GM12878 (cell line): ENCODE results near the gene EFNA2. TPM values are rescaled to one million over a fixed set of nuclear protein-coding genes. Genes with fewer than 3 reads are reported as not detected.

ENCODE experiments used
- ATAC-seq: fragments of 200-7000 bp; cut with Tn5 transposase; 3 replicates; pipeline ENCODE4 v1.9.1; 2020; ENCODE audit warnings: mild to moderate bottlenecking, moderate library complexity
- BruUV-seq: library from RNA; stranded (reverse); fragments of 400-500 nt; replicated peaks from 2 replicates; lab custom pipeline; 2021; lab: Mats Ljungman, UMichigan
- CTCF ChIA-PET: fragments of 300-600 bp; sonication (Branson Sonifier 250); formaldehyde crosslinking; extraction: SDS; loops from one replicate; lab custom pipeline; 2021; ENCODE audit warnings: inconsistent platforms; lab: Yijun Ruan, JAX
- POLR2A ChIA-PET: fragments of 350-600 bp; formaldehyde crosslinking; extraction: SDS; loops from one replicate; lab custom pipeline; 2021; ENCODE audit warnings: inconsistent platforms; lab: Charles Lee
- RAD21 ChIA-PET: fragments of 300-600 bp; sonication (Branson Sonifier 250); formaldehyde crosslinking; loops from one replicate; lab custom pipeline; 2023; ENCODE audit warnings: antibody characterized with exemption; ENCODE audit not compliant: unreplicated experiment; lab: Charles Lee
- SMC1A ChIA-PET: fragments of 300-600 bp; sonication (Branson Sonifier 250); formaldehyde crosslinking; loops from one replicate; lab custom pipeline; 2023; ENCODE audit not compliant: unreplicated experiment, uncharacterized antibody; lab: Charles Lee
- DNase-seq: peaks from one replicate; pipeline ENCODE4 v3.0.0-alpha.2; 2011; ENCODE audit warnings: low read depth, low spot score
- FAIRE-seq: peaks from 3 replicates; lab custom pipeline; 2011; peaks lifted over from hg19 to GRCh38; lab: Jason Lieb, UNC
- H2AFZ ChIP-seq: 2 replicates; pipeline ENCODE4 v1.6.0; 2011; ENCODE audit warnings: low read depth, low read length, control low read depth; ENCODE audit not compliant: control insufficient read depth
- H3K27ac ChIP-seq: 2 replicates; pipeline ENCODE4 v1.5.1; 2011; ENCODE audit warnings: control low read depth; ENCODE audit not compliant: control insufficient read depth, insufficient read depth
- H3K27me3 ChIP-seq, 2 experiments: replicated peaks in 1 of 2; 2 replicates each; pipeline versions ENCODE4 v1.6.0 to v1.6.1; 2011; ENCODE audit warnings: low read length in 1 of 2; ENCODE audit not compliant: control insufficient read depth in 2 of 2, insufficient read depth in 2 of 2
- H3K36me3 ChIP-seq, 2 experiments: 2 replicates each; pipeline ENCODE4 v1.5.1; 2011; ENCODE audit warnings: low read length in 1 of 2; ENCODE audit not compliant: control insufficient read depth in 2 of 2, insufficient read depth in 2 of 2
- H3K4me1 ChIP-seq: 2 replicates; pipeline ENCODE4 v1.6.1; 2011; ENCODE audit warnings: mild to moderate bottlenecking, low read length, moderate library complexity, mixed read lengths; ENCODE audit not compliant: control insufficient read depth, insufficient read depth
- H3K4me2 ChIP-seq: 2 replicates; pipeline ENCODE4 v1.6.0; 2011; ENCODE audit warnings: control low read depth; ENCODE audit not compliant: control insufficient read depth, insufficient read depth
- H3K4me3 ChIP-seq: fragments of 200-600 bp; sonication (generic); 2 replicates; pipeline ENCODE4 v1.5.1; 2016
- H3K79me2 ChIP-seq: 2 replicates; pipeline ENCODE4 v1.6.0; 2011; ENCODE audit warnings: low read length; ENCODE audit not compliant: control insufficient read depth, insufficient read depth
- H3K9ac ChIP-seq: 2 replicates; pipeline ENCODE4 v1.8.0; 2011; ENCODE audit warnings: low read length, control low read depth, mixed read lengths; ENCODE audit not compliant: control insufficient read depth, insufficient read depth
- H3K9me3 ChIP-seq: replicated peaks from 3 replicates; pipeline ENCODE4 v1.5.1; 2011; ENCODE audit warnings: mild to moderate bottlenecking, low read length; ENCODE audit not compliant: control insufficient read depth, insufficient read depth
- H4K20me1 ChIP-seq: 2 replicates; pipeline ENCODE4 v1.6.0; 2011; ENCODE audit not compliant: control insufficient read depth, insufficient read depth
- ASH2L ChIP-seq: fragments of 300-600, 200-600 bp; sonication (generic); IDR thresholded peaks from 2 replicates; pipeline ENCODE4 v1.6.1; 2017; ENCODE audit warnings: low read depth, mild to moderate bottlenecking, borderline replicate concordance
- BCLAF1 ChIP-seq: fragments of 450-650 bp; IDR thresholded peaks from 2 replicates; pipeline ENCODE4 v1.6.1; 2017; ENCODE audit warnings: antibody characterized with exemption, mild to moderate bottlenecking, moderate library complexity
- CHD1 ChIP-seq: IDR thresholded peaks from 2 replicates; pipeline ENCODE4 v1.6.1; 2012; ENCODE audit warnings: low read depth, low read length, improper control_type of control experiment
- ETV6 ChIP-seq, 2 experiments: fragments of 450-650 bp in 1 of 2; IDR thresholded peaks in 1 of 2; conservative IDR thresholded peaks in 1 of 2; 2 replicates each; pipeline ENCODE4 v1.6.1; 2014; ENCODE audit warnings: antibody characterized with exemption in 1 of 2, borderline replicate concordance in 1 of 2, low read depth in 1 of 2, mild to moderate bottlenecking in 1 of 2, moderate library complexity in 1 of 2
- GABPA ChIP-seq: IDR thresholded peaks from 2 replicates; pipeline ENCODE4 v1.6.1; 2014; ENCODE audit warnings: antibody characterized with exemption, low read depth, mild to moderate bottlenecking, inconsistent platforms
- GATAD2B ChIP-seq: fragments of 450-650 bp; conservative IDR thresholded peaks from 2 replicates; pipeline ENCODE4 v1.6.1; 2017; ENCODE audit warnings: low read depth, mild to moderate bottlenecking, moderate library complexity
- IRF5 ChIP-seq: fragments of 450-650 bp; IDR thresholded peaks from 2 replicates; pipeline ENCODE4 v1.6.1; 2017; ENCODE audit warnings: borderline replicate concordance
- KAT2A ChIP-seq: conservative IDR thresholded peaks from 2 replicates; pipeline ENCODE4 v1.6.1; 2011; ENCODE audit warnings: low read depth, low read length; ENCODE audit not compliant: control insufficient read depth
- NRF1 ChIP-seq: conservative IDR thresholded peaks from 2 replicates; pipeline ENCODE4 v1.6.1; 2011; ENCODE audit warnings: mild to moderate bottlenecking, low read depth, low read length, improper control_type of control experiment
- POU2F2 ChIP-seq: IDR thresholded peaks from 3 replicates; pipeline ENCODE4 v1.6.1; 2011; ENCODE audit warnings: low read depth, mild to moderate bottlenecking, low read length, borderline replicate concordance
- SUZ12 ChIP-seq: fragments of 200-600 bp; sonication (generic); IDR thresholded peaks from one replicate; pipeline ENCODE4 v1.6.1; 2018; ENCODE audit warnings: antibody characterized with exemption, mild to moderate bottlenecking; ENCODE audit not compliant: unreplicated experiment
- ZNF217 ChIP-seq: fragments of 450-650 bp; IDR thresholded peaks from 2 replicates; pipeline ENCODE4 v1.6.1; 2017; ENCODE audit warnings: antibody characterized with exemption, mild to moderate bottlenecking
- ZZZ3 ChIP-seq: IDR thresholded peaks from 2 replicates; pipeline ENCODE4 v1.6.1; 2011; ENCODE audit warnings: low read depth; ENCODE audit not compliant: control insufficient read depth, insufficient read length
- WGBS: methylation state at CpG from one replicate; pipeline ENCODE4 v1.1.6; 2016; ENCODE audit warnings: low lambda C conversion rate; ENCODE audit not compliant: insufficient replicate concordance, insufficient coverage; ENCODE audit errors: missing lambda C conversion rate; 5-methylcytosine and 5-hydroxymethylcytosine counted together
- in situ Hi-C: fragments of 300-500 bp; cut with MboI; formaldehyde crosslinking; loops from 9 replicates; pipeline ENCODE4 v1.14.3; 2018; ENCODE audit warnings: mixed read lengths
- intact Hi-C: fragments of 100-400 bp; cut with micrococcal nuclease; formaldehyde crosslinking; loops from one replicate; pipeline ENCODE4 v1.14.2; 2022; ENCODE audit not compliant: unreplicated experiment
- polyA plus RNA-seq, 11 experiments: library from polyadenylated mRNA; depleted of rRNA in 4 of 11; unstranded in 6 of 11; stranded (reverse) in 5 of 11; fragments of >200 nt; fragmentation: Nextera tagmentation in 4 of 11; fragmentation: Illumina TruSeq in 1 of 11; extraction: Ambion mirVana in 4 of 11; extraction: Trizol in 1 of 11; gene quantifications; 1 replicate in 1 of 11; 2 replicates in 10 of 11; pipeline versions ENCODE4 v1.2.1 to v1.2.3, GENCODE V29; 2011 to 2016; ENCODE audit warnings: inconsistent platforms in 2 of 11, missing spikeins in 2 of 11, low read depth in 1 of 11
- total RNA-seq, 4 experiments: library from RNA; depleted of rRNA in 3 of 4; stranded (reverse); fragments of >200 nt in 3 of 4; fragmentation: Illumina TruSeq in 1 of 4; extraction: Trizol in 1 of 4; gene quantifications; 2 replicates each; pipeline versions ENCODE4 v1.2.1 to v1.2.3, GENCODE V29; 2013 to 2021

EFNA2 gene
- total and polyA plus RNA-seq, 10 of the 15 experiments (the other 5 are each of a cell fraction or from before 2014, with no cell fraction given): not detected

GRCh38 chr19:1298235-1298634 lies 12.6 kb downstream of the EFNA2 start:
- ATAC-seq (no peak), FAIRE-seq (no peak), DNase-seq (no peak)
- H3K4me1 ChIP-seq: no peaks in the 10 kb centered on the region
- 59% methylated on average over 8 of the region's 8 CpGs for WGBS
- H3K27ac ChIP-seq: no peak overlapping the region
- ChIA-PET SMC1A (no interaction called here), CTCF (no interaction called here), RAD21 (no interaction called here), POLR2A (no interaction called here)
- no peaks in the 10 kb centered on the region for H3K9me3 ChIP-seq
- H4K20me1 ChIP-seq: no peaks in the 10 kb centered on the region
- H3K9ac ChIP-seq: no peak overlapping the region
- no peak overlapping the region for H3K4me3 ChIP-seq
- H3K4me2 ChIP-seq: no peak overlapping the region
- H3K36me3 ChIP-seq: no peaks in the 10 kb centered on the region
- intact Hi-C loops (no loop called here), in situ Hi-C loops (no loop called here)
- no peak overlapping the region for H2AFZ ChIP-seq
- no peaks in the 10 kb centered on the region for H3K79me2 ChIP-seq
- BruUV-seq: no TSS peak
- no peaks in the 10 kb centered on the region for H3K27me3 ChIP-seq
- no peak for TF ChIP-seq GATAD2B
- TF ChIP-seq KAT2A: no peak
- no peak for TF ChIP-seq NRF1

GRCh38 chr19:1299801-1300200 lies 14.1 kb downstream of the EFNA2 start:
- no peak overlapping the region for H2AFZ ChIP-seq
- no peaks in the 10 kb centered on the region for H4K20me1 ChIP-seq
- no peak overlapping the region for H3K9ac ChIP-seq
- H3K79me2 ChIP-seq: no peaks in the 10 kb centered on the region
- ChIA-PET POLR2A (no interaction called here), CTCF (no interaction called here), SMC1A (no interaction called here), RAD21 (no interaction called here)
- no peak overlapping the region for H3K27ac ChIP-seq
- no peaks in the 10 kb centered on the region for H3K36me3 ChIP-seq
- no peak for ATAC-seq
- no peak for FAIRE-seq
- no peak overlapping the region for H3K4me2 ChIP-seq
- H3K4me1 ChIP-seq: no peaks in the 10 kb centered on the region
- WGBS: 52% methylated on average over 26 of the region's 34 CpGs
- no TSS peak for BruUV-seq
- H3K4me3 ChIP-seq: no peak overlapping the region
- no peak for DNase-seq
- intact Hi-C loops (no loop called here), in situ Hi-C loops (no loop called here)
- H3K27me3 ChIP-seq: no peaks in the 10 kb centered on the region
- H3K9me3 ChIP-seq: no peaks in the 10 kb centered on the region
- TF ChIP-seq BCLAF1: no peak
- TF ChIP-seq CHD1: no peak
- TF ChIP-seq ETV6 (conservative IDR thresholded peaks at IDR 0.05 in 1 of 2, IDR thresholded peaks at IDR 0.05 in 1 of 2; ENCODE audit: borderline replicate concordance in 1 of 2, low read depth in 1 of 2): no peak
- no peak for TF ChIP-seq ZNF217
- no peak for TF ChIP-seq IRF5
- TF ChIP-seq GABPA: no peak
- no peak for TF ChIP-seq SUZ12
- TF ChIP-seq POU2F2: no peak
- no peak for TF ChIP-seq ASH2L
- TF ChIP-seq ZZZ3: no peak
